DOHH2 (cell line): ENCODE results near the gene SLC25A33.

Experiments
- EZH2phosphoT487 ChIP-seq: fragments of 200-600 bp; sonication (generic); IDR thresholded peaks from 2 replicates; pipeline ENCODE4 v1.6.1; 2017; ENCODE audit warnings: borderline replicate concordance, mild to moderate bottlenecking, antibody characterized with exemption, low read length, moderate library complexity, mixed read lengths
- TF ChIP-seq, protein P1 (sequence below): fragments of 200-600 bp; sonication (generic); IDR thresholded peaks from one replicate; pipeline ENCODE4 v1.5.1; 2014; ENCODE audit warnings: antibody characterized with exemption, mild to moderate bottlenecking, low read depth, low read length; ENCODE audit not compliant: poor library complexity, severe bottlenecking

DNA sequence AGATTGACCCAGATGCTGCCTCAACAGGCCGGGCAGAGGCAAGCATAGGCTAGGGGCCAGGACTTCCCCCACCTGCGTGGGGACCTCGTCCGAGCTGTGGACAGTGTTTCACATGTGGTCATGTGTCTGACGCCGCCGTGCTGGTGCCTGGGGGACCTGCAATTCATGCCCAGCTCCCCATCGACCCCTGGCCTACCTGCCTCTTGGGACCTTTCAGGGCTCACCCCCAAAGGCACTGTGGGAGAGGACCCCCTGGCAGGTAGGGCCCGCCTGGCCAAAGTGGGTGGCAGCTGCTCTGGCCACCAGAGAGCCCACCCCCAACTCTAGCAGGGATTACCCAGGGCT is 53.9 kb downstream of the SLC25A33 start:
- TF ChIP-seq, protein P1, sequence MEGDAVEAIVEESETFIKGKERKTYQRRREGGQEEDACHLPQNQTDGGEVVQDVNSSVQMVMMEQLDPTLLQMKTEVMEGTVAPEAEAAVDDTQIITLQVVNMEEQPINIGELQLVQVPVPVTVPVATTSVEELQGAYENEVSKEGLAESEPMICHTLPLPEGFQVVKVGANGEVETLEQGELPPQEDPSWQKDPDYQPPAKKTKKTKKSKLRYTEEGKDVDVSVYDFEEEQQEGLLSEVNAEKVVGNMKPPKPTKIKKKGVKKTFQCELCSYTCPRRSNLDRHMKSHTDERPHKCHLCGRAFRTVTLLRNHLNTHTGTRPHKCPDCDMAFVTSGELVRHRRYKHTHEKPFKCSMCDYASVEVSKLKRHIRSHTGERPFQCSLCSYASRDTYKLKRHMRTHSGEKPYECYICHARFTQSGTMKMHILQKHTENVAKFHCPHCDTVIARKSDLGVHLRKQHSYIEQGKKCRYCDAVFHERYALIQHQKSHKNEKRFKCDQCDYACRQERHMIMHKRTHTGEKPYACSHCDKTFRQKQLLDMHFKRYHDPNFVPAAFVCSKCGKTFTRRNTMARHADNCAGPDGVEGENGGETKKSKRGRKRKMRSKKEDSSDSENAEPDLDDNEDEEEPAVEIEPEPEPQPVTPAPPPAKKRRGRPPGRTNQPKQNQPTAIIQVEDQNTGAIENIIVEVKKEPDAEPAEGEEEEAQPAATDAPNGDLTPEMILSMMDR: no peak
- TF ChIP-seq EZH2phosphoT487: no peak
